Smooth muscle cell of the coronary artery (primary cell): Measurements from ENCODE around the gene TMEFF2. TPM values are rescaled to one million over a fixed set of nuclear protein-coding genes. Genes with fewer than 3 reads are reported as not detected.

Experiments used
- total RNA-seq: library from RNA; depleted of rRNA; stranded (reverse); fragments of >200 nt; gene quantifications from 2 replicates; pipeline ENCODE4 v1.2.3, GENCODE V29; 2014; ENCODE audit warnings: low replicate concordance

TMEFF2 gene, protein sequence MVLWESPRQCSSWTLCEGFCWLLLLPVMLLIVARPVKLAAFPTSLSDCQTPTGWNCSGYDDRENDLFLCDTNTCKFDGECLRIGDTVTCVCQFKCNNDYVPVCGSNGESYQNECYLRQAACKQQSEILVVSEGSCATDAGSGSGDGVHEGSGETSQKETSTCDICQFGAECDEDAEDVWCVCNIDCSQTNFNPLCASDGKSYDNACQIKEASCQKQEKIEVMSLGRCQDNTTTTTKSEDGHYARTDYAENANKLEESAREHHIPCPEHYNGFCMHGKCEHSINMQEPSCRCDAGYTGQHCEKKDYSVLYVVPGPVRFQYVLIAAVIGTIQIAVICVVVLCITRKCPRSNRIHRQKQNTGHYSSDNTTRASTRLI
- 0.12 and 0.60 TPM in 2 replicates for total RNA-seq

DNA sequence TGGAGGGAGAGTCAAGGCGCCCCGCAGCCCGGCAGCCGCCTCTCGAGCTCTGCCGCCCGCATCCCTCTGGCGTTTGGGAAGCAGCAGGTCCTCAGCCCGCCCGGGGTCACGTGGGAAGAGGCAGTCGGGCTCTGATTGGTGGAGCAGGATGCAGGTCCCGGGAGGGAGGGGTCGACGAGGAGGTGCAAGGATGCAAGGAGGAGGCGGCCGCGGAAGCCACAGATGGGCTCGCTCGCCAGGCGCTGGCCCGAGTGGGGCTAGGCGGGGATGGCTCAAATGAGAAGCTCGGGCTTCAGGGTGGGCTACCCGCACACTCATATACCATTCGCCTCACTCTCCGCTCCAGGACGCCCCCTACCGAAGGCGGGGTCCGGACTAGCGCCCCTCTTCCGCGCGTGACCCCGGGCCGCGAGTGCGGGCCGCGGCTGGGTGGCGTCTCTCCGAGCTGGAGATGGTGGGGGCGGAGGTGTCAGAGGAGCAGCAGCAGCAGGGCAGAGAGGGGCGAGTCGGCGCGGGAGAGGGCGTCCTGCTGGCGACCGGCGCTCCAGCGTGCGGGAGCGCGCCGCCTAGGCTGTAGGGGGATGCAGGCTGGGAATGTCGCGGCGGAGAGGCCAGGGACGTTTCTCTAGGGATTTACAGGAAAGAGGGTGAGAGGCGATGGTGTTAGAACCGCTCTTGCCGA is at the start of gene TMEFF2:
TSS of gene TMEFF2 (minus strand) at position 68 of the 682 bp plus-strand sequence. CDS start 409 bp downstream, outside the sequence.

